CD4-positive, CD25-positive, alpha-beta regulatory T cell (primary cell): ENCODE measurements around the gene SLC40A1. TPM values are rescaled to one million over a fixed set of nuclear protein-coding genes. Genes with fewer than 3 reads are reported as not detected.

Experiments
- ATAC-seq, 2 donors: fragments of 150-1000 bp; cut with Tn5 transposase; one replicate each; pipeline ENCODE4 v1.10.0; 2021; ENCODE audit warnings: low read depth in 2 of 2, moderate number of reproducible peaks in 2 of 2, moderate library complexity in 1 of 2
- DNase-seq, 3 donors: peaks; one replicate each; pipeline versions ENCODE4 v3.0.0 to v3.0.0-alpha.2; 2012 to 2022; ENCODE audit warnings: mixed read lengths in 1 of 3
- H3K27ac ChIP-seq: one replicate; pipeline ENCODE4 v1.7.0; 2013; ENCODE audit warnings: mild to moderate bottlenecking, low read length; ENCODE audit not compliant: insufficient read depth, poor library complexity, severe bottlenecking
- H3K27me3 ChIP-seq: one replicate; pipeline ENCODE4 v1.7.0; 2013; ENCODE audit warnings: low read length; ENCODE audit not compliant: control insufficient read depth, insufficient read depth
- H3K36me3 ChIP-seq: one replicate; pipeline ENCODE4 v1.7.0; 2013; ENCODE audit warnings: mild to moderate bottlenecking, low read length, moderate library complexity; ENCODE audit not compliant: control insufficient read depth, insufficient read depth
- H3K4me1 ChIP-seq: 2 replicates; pipeline ENCODE4 v1.7.0; 2013; ENCODE audit warnings: mild to moderate bottlenecking, low read length; ENCODE audit not compliant: insufficient read depth, control insufficient read depth, poor library complexity, severe bottlenecking
- H3K4me3 ChIP-seq: one replicate; pipeline ENCODE4 v1.7.0; 2013; ENCODE audit warnings: low read depth, mild to moderate bottlenecking, low read length, moderate library complexity
- H3K9me3 ChIP-seq, 2 experiments: 1 replicate in 1 of 2; 2 replicates in 1 of 2; pipeline ENCODE4 v1.7.0; 2013; ENCODE audit warnings: low read length in 2 of 2, mild to moderate bottlenecking in 1 of 2, moderate library complexity in 1 of 2; ENCODE audit not compliant: control insufficient read depth in 2 of 2
- H3K27ac Mint-ChIP-seq, 3 donors: one replicate each; pipeline ENCODE4 v1.8.0; 2020 to 2022; ENCODE audit warnings: mild to moderate bottlenecking in 3 of 3, mixed read lengths in 3 of 3, moderate library complexity in 2 of 3
- H3K27me3 Mint-ChIP-seq: one replicate; pipeline ENCODE4 v1.8.0; 2022; ENCODE audit warnings: mild to moderate bottlenecking, mixed read lengths
- H3K36me3 Mint-ChIP-seq: one replicate; pipeline ENCODE4 v1.8.0; 2020; ENCODE audit warnings: mixed read lengths
- H3K4me1 Mint-ChIP-seq, 4 donors: one replicate each; pipeline ENCODE4 v1.8.0; 2020 to 2022; ENCODE audit warnings: mixed read lengths in 4 of 4, mild to moderate bottlenecking in 1 of 4
- H3K4me3 Mint-ChIP-seq, 4 donors: one replicate each; pipeline ENCODE4 v1.8.0; 2020 to 2022; ENCODE audit warnings: mild to moderate bottlenecking in 4 of 4, mixed read lengths in 4 of 4, moderate library complexity in 3 of 4
- H3K9me3 Mint-ChIP-seq, 7 donors: one replicate each; pipeline ENCODE4 v1.8.0; 2020 to 2022; ENCODE audit warnings: mixed read lengths in 7 of 7, mild to moderate bottlenecking in 3 of 7, moderate library complexity in 2 of 7
- polyA plus RNA-seq, 4 donors: library from polyadenylated mRNA; unstranded; fragments of 300-500 nt; fragmentation: Illumina TruSeq; gene quantifications; one replicate each; pipeline ENCODE4 v1.2.3, GENCODE V29; 2021
- total RNA-seq: library from RNA; stranded (reverse); gene quantifications from one replicate; pipeline ENCODE4 v1.2.3, GENCODE V29; 2022

The SLC40A1 gene
- total and polyA plus RNA-seq, 5 donors from 2014 or later = 5.6 to 25.3 (median 13.0) TPM

DNA sequence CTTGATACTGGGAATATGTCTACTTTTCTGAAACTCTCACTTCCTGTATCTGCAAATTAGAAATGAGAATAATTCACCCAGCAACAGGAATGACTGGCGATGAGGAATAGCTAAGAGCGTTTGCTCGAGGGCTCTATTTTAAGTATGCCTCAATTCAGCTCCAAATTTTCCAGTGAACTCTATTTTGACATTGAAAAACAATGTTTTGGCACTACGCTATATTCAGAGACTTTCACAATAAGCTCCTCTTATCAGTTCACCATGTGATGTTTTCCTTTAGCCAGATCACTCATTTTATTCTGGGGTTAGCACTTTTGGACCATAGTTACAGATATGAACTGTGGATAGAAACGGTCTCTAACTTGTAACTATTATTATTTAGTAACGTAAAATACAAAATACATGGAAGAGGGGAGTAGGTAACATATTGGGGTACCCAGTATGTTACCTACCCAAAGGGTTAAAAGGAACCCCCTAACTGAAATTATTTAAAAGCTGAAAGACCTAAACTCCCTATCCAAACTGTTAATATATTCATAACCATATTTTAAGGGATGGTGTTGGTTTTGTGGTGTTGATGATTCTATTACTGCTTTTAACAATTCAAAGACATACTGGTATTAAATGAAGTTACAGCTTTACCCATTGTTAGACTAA, 28.1 kb downstream of the SLC40A1 start:
- Histone ChIP-seq H3K4me3 (no peak overlapping the region), H3K27ac (no peak overlapping the region), H3K4me1 (no peaks in the 10 kb centered on the region), H3K9me3 (no peaks in the 10 kb centered on the region), H3K27me3 (no peaks in the 10 kb centered on the region), H3K36me3 (no peaks in the 10 kb centered on the region)
- ATAC-seq = no peak
- H3K4me1 Mint-ChIP-seq = peaks cover 0 to 2% (median 0%) of the 10 kb centered on the region in 4 donors
- H3K27me3 Mint-ChIP-seq = peaks cover 8% of the 10 kb centered on the region
- H3K4me3 Mint-ChIP-seq = no peak overlapping the region
- no peak for DNase-seq
- H3K36me3 Mint-ChIP-seq = no peaks in the 10 kb centered on the region
- peaks cover 0 to 2% (median 0%) of the 10 kb centered on the region in 7 donors for H3K9me3 Mint-ChIP-seq
- H3K27ac Mint-ChIP-seq = no peak overlapping the region

DNA sequence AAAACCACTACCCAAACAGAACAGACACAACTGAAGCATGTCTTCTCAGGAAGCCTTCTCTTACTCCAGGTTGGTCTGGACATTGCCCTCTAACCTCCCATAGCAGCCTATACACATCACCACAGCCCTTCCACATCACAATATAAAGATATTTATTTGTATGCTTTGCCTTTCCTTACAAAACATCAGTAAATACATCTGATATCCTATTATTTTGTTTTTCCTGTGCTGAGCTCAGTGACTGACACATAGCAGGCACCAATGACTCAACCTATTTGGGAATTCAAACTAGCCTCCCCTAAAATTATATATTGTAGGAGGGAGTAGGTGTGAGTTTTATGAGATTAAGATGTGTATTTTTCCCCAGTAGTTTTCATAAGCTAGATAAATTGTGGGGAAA, 28.8 kb downstream of the SLC40A1 start:
- H3K9me3 ChIP-seq = no peaks in the 10 kb centered on the region
- ATAC-seq = no peak
- peaks cover 0 to 2% (median 0%) of the 10 kb centered on the region in 4 donors for H3K4me1 Mint-ChIP-seq
- no peaks in the 10 kb centered on the region for H3K4me1 ChIP-seq
- no peaks in the 10 kb centered on the region for H3K36me3 ChIP-seq
- H3K4me3 ChIP-seq = no peak overlapping the region
- H3K27me3 ChIP-seq = no peaks in the 10 kb centered on the region
- H3K27ac ChIP-seq = no peak overlapping the region
- H3K27me3 Mint-ChIP-seq = peaks cover 8% of the 10 kb centered on the region
- H3K9me3 Mint-ChIP-seq = peaks cover 0 to 2% (median 0%) of the 10 kb centered on the region in 7 donors
- no peak overlapping the region for H3K4me3 Mint-ChIP-seq
- H3K36me3 Mint-ChIP-seq = no peaks in the 10 kb centered on the region
- no peak overlapping the region for H3K27ac Mint-ChIP-seq
- DNase-seq = no peak

DNA sequence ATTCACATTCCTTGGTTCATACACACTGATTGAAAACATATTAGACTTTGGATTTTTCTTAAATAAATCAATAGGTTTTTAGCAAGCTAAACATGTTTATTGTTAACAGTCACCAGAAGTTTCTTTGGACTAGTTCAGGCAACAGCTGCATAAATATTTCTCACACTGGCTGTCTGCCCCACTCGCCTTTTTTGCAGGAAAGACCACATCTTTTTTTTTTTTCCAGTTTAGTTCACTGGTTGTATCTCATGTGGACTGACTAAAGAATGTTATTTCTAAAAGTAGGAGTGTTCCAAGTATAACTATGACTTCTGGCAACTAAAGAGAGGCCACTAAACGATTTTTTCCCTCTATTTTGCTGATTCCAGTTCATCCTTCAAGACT, 31.1 kb downstream of the SLC40A1 start:
- Histone ChIP-seq H3K27ac (no peak overlapping the region), H3K4me3 (no peak overlapping the region), H3K9me3 (no peaks in the 10 kb centered on the region), H3K4me1 (no peaks in the 10 kb centered on the region), H3K36me3 (no peaks in the 10 kb centered on the region), H3K27me3 (no peaks in the 10 kb centered on the region)
- Mint-ChIP-seq H3K36me3 (no peaks in the 10 kb centered on the region), H3K4me3 (no peak overlapping the region), H3K4me1 (no peaks in the 10 kb centered on the region), H3K9me3 (peaks cover 0 to 1% (median 0%) of the 10 kb centered on the region in 7 donors), H3K27me3 (peaks cover 15% of the 10 kb centered on the region), H3K27ac (no peak overlapping the region)
- ATAC-seq (no peak), DNase-seq (no peak)

DNA sequence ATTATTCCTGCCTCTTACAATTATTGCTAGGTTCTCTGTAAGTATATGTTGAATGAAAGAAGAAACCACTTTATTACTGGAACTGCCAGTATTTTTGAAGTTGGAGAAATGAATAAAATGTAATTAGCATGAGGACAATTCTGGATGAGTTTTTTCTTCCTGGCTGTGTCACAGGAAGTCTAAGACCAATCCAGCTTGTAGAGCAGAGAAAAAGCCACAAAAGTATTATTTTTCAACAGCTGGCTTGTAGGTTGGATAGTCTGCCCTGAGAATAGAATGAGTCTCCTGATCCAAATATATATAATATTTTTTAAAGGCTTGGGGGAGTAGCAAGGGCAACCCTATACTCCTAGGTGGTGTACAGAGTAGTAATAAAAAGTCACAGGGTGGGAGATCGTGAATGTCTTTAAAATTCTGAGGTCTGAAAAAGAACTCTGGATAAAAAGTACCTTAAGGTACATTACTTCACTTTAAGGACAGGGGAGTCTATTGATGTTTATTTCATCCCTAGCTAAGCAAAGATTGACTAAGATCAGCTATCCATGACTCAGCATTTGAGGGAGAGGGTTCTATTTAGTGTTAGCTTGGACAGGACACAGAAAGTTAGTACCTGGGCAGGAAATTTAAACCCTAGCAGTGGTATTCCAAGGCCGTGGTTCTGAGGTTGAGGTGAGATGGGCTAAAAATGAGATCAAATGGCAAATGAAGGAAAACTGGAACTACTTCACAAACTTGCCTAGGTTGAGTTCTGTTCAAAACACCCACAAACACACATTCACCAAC, 31.7 kb downstream of the SLC40A1 start:
- Histone ChIP-seq H3K9me3 (no peaks in the 10 kb centered on the region), H3K4me3 (no peak overlapping the region), H3K36me3 (no peaks in the 10 kb centered on the region), H3K4me1 (no peaks in the 10 kb centered on the region), H3K27ac (no peak overlapping the region), H3K27me3 (no peaks in the 10 kb centered on the region)
- no peak for DNase-seq
- Mint-ChIP-seq H3K27me3 (peaks cover 15% of the 10 kb centered on the region), H3K9me3 (peaks cover 0 to 1% (median 0%) of the 10 kb centered on the region in 7 donors), H3K4me1 (no peaks in the 10 kb centered on the region), H3K27ac (no peak overlapping the region), H3K4me3 (no peak overlapping the region), H3K36me3 (no peaks in the 10 kb centered on the region)
- no peak for ATAC-seq

GRCh38 chr2:189545418-189545817, 35.2 kb downstream of the SLC40A1 start:
- no peaks in the 10 kb centered on the region for H3K9me3 ChIP-seq
- DNase-seq (no peak), ATAC-seq (no peak)
- H3K36me3 Mint-ChIP-seq = no peaks in the 10 kb centered on the region
- H3K4me3 Mint-ChIP-seq = no peak overlapping the region
- H3K27me3 ChIP-seq = no peaks in the 10 kb centered on the region
- H3K4me3 ChIP-seq = no peak overlapping the region
- no peaks in the 10 kb centered on the region for H3K36me3 ChIP-seq
- peaks cover 0 to 3% (median 0%) of the 10 kb centered on the region in 7 donors for H3K9me3 Mint-ChIP-seq
- no peaks in the 10 kb centered on the region for H3K4me1 Mint-ChIP-seq
- H3K27ac ChIP-seq = no peak overlapping the region
- peaks cover 15% of the 10 kb centered on the region for H3K27me3 Mint-ChIP-seq
- no peak overlapping the region for H3K27ac Mint-ChIP-seq
- H3K4me1 ChIP-seq = no peaks in the 10 kb centered on the region

- Histone ChIP-seq H3K4me3 (no peak overlapping the region), H3K4me1 (no peaks in the 10 kb centered on the region), H3K9me3 (no peaks in the 10 kb centered on the region), H3K27ac (no peak overlapping the region), H3K36me3 (no peaks in the 10 kb centered on the region), H3K27me3 (peaks cover 2% of the 10 kb centered on the region)
- Mint-ChIP-seq H3K9me3 (peaks cover 0 to 3% (median 0%) of the 10 kb centered on the region in 7 donors), H3K36me3 (no peaks in the 10 kb centered on the region), H3K27me3 (peaks cover 19% of the 10 kb centered on the region), H3K27ac (no peak overlapping the region), H3K4me3 (no peak overlapping the region), H3K4me1 (no peaks in the 10 kb centered on the region)
- DNase-seq (no peak), ATAC-seq (no peak)
Observed at GRCh38 chr2:189544318-189545042, 36.1 kb downstream of the SLC40A1 start.

- Histone ChIP-seq H3K4me1 (no peaks in the 10 kb centered on the region), H3K27ac (no peak overlapping the region), H3K9me3 (no peaks in the 10 kb centered on the region), H3K27me3 (peaks cover 3% of the 10 kb centered on the region), H3K36me3 (no peaks in the 10 kb centered on the region), H3K4me3 (no peak overlapping the region)
- no peak overlapping the region for H3K4me3 Mint-ChIP-seq
- no peaks in the 10 kb centered on the region for H3K36me3 Mint-ChIP-seq
- no peak overlapping the region for H3K27ac Mint-ChIP-seq
- peaks cover 0 to 5% (median 0%) of the 10 kb centered on the region in 7 donors for H3K9me3 Mint-ChIP-seq
- H3K4me1 Mint-ChIP-seq = no peaks in the 10 kb centered on the region
- DNase-seq (no peak), ATAC-seq (no peak)
- peaks cover 24% of the 10 kb centered on the region for H3K27me3 Mint-ChIP-seq
Observed at GRCh38 chr2:189543367-189543766, 37.2 kb downstream of the SLC40A1 start.
